Naive thymus-derived CD4-positive, alpha-beta T cell (primary cell): ENCODE measurements around the gene IL9. TPM values are rescaled to one million over a fixed set of nuclear protein-coding genes. Genes with fewer than 3 reads are reported as not detected.

Experiments
- ATAC-seq: fragments of 150-1000 bp; cut with Tn5 transposase; 2 replicates; pipeline ENCODE4 v1.10.0; 2021; ENCODE audit warnings: mild to moderate bottlenecking, moderate library complexity
- CTCF ChIA-PET: fragments of 350-600 bp; sonication (Branson Sonifier 250); formaldehyde crosslinking; loops from one replicate; lab custom pipeline; 2021; ENCODE audit warnings: antibody characterized with exemption; lab: Charles Lee
- POLR2A ChIA-PET: fragments of 350-600 bp; sonication (Branson Sonifier 250); formaldehyde crosslinking; loops from one replicate; lab custom pipeline; 2021; ENCODE audit warnings: antibody characterized with exemption, inconsistent platforms; lab: Charles Lee
- DNase-seq, 9 donors: peaks; one replicate each; pipeline versions ENCODE4 v3.0.0 to v3.0.0-alpha.2; 2020 to 2022; ENCODE audit warnings: mixed read lengths in 1 of 9
- H3K27ac ChIP-seq: one replicate; pipeline ENCODE4 v1.7.0; 2013; ENCODE audit warnings: mild to moderate bottlenecking, low read depth, low read length, moderate library complexity
- H3K27me3 ChIP-seq, 2 donors: one replicate each; pipeline ENCODE4 v1.7.0; 2013; ENCODE audit warnings: low read length in 2 of 2, mild to moderate bottlenecking in 2 of 2, moderate library complexity in 2 of 2; ENCODE audit not compliant: control insufficient read depth in 2 of 2, insufficient read depth in 2 of 2
- H3K36me3 ChIP-seq, 3 experiments: 1 replicate in 2 of 3; 2 replicates in 1 of 3; pipeline ENCODE4 v1.7.0; 2013; ENCODE audit warnings: low read length in 3 of 3, mild to moderate bottlenecking in 3 of 3, moderate library complexity in 1 of 3; ENCODE audit not compliant: insufficient read depth in 3 of 3, control insufficient read depth in 2 of 3
- H3K4me1 ChIP-seq, 2 donors: one replicate each; pipeline ENCODE4 v1.7.0; 2013; ENCODE audit warnings: low read length in 2 of 2, mild to moderate bottlenecking in 2 of 2, moderate library complexity in 1 of 2; ENCODE audit not compliant: control insufficient read depth in 2 of 2, insufficient read depth in 2 of 2
- H3K4me3 ChIP-seq: 2 replicates; pipeline ENCODE4 v1.7.0; 2013; ENCODE audit warnings: mild to moderate bottlenecking, low read length
- H3K9me3 ChIP-seq, 3 experiments: 1 replicate in 2 of 3; 2 replicates in 1 of 3; pipeline ENCODE4 v1.7.0; 2013; ENCODE audit warnings: low read length in 3 of 3; ENCODE audit not compliant: control insufficient read depth in 2 of 3
- H3K27ac Mint-ChIP-seq, 9 donors: one replicate each; pipeline ENCODE4 v1.8.0; 2020 to 2022; ENCODE audit warnings: mixed read lengths in 9 of 9, mild to moderate bottlenecking in 8 of 9, moderate library complexity in 5 of 9, inconsistent platforms in 2 of 9
- H3K27me3 Mint-ChIP-seq, 5 donors: one replicate each; pipeline ENCODE4 v1.8.0; 2021 to 2022; ENCODE audit warnings: mixed read lengths in 5 of 5, mild to moderate bottlenecking in 1 of 5
- H3K36me3 Mint-ChIP-seq, 5 donors: one replicate each; pipeline ENCODE4 v1.8.0; 2020 to 2022; ENCODE audit warnings: mixed read lengths in 5 of 5, mild to moderate bottlenecking in 3 of 5, inconsistent platforms in 1 of 5
- H3K4me1 Mint-ChIP-seq, 7 donors: one replicate each; pipeline ENCODE4 v1.8.0; 2020 to 2022; ENCODE audit warnings: mixed read lengths in 7 of 7, mild to moderate bottlenecking in 3 of 7, inconsistent platforms in 1 of 7
- H3K4me3 Mint-ChIP-seq, 10 donors: one replicate each; pipeline ENCODE4 v1.8.0; 2020 to 2022; ENCODE audit warnings: mild to moderate bottlenecking in 10 of 10, mixed read lengths in 10 of 10, moderate library complexity in 6 of 10, inconsistent platforms in 2 of 10
- H3K9me3 Mint-ChIP-seq, 11 donors: one replicate each; pipeline ENCODE4 v1.8.0; 2020 to 2022; ENCODE audit warnings: mixed read lengths in 11 of 11, mild to moderate bottlenecking in 4 of 11, inconsistent platforms in 1 of 11, moderate library complexity in 1 of 11
- intact Hi-C, 2 donors: fragments of 100-400 bp; cut with micrococcal nuclease; formaldehyde crosslinking; loops; one replicate each; pipeline ENCODE4 v1.15.1; 2023
- polyA plus RNA-seq, 2 donors: library from polyadenylated mRNA; unstranded; fragments of 300-500 nt; fragmentation: Illumina TruSeq; gene quantifications; one replicate each; pipeline ENCODE4 v1.2.3, GENCODE V29; 2021
- total RNA-seq, 6 experiments: library from RNA in 5 of 6; stranded (reverse) in 5 of 6; gene quantifications; 1 replicate in 5 of 6; 2 replicates in 1 of 6; pipeline ENCODE4 v1.2.3 and lab custom pipeline; 2021 to 2026

IL9 gene
- total and polyA plus RNA-seq, 7 experiments from 2014 or later, result 0.70 TPM; not detected in 6

DNA sequence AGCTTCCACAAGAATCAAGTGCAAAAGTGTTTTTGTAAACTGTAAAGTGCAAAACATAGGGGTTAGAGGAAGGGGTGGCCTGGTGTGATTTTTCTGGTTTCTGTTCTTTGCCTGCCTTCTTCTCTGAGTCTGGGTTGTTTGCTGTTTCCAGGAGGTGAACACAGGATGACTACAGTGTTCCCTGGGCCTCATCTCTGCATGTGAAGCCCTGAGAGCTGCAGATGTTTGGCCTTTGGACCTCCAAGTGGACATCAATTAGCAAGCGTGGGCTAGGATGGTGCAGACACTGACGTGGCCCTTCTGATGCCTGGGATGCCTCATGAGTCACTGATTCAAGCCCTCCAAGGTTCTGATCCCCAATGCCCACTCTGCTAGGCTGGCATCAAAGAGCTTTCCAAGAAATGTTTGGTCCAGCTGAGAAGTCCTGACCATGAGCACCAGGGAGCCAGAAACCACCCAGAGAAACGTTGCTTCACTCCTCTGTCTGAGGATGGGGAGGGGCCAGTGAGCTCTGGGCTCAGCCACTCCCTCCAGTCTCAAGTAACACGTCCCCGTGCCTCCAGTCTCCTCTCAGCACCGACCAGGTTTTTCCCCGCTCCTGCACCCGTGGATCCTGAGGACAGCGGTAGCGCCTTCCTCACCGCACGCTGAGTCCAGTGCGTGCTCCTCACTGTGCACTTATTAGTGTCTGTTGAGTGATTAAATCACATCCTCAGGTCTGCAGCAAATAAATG lies 7.6 kb downstream of the IL9 start:
- no peaks in the 10 kb centered on the region for H3K36me3 Mint-ChIP-seq
- H3K4me1 ChIP-seq, result no peaks in the 10 kb centered on the region
- peak overlapping the region in 8 of 10 donors; percentile 23 to 64 (median 37) for H3K4me3 Mint-ChIP-seq
- peaks cover 7 to 18% (median 15%) of the 10 kb centered on the region in 5 donors for H3K27me3 Mint-ChIP-seq
- H3K9me3 ChIP-seq, result no peaks in the 10 kb centered on the region
- H3K27ac Mint-ChIP-seq, result no peak overlapping the region
- intact Hi-C loops, result loop anchor here (1.0 to 10.0 kb wide), 5 partner anchors 174 to 537 kb away; no protein-coding TSS in a partner anchor
- no peak overlapping the region for H3K27ac ChIP-seq
- H3K27me3 ChIP-seq, result no peaks in the 10 kb centered on the region
- no peaks in the 10 kb centered on the region for H3K9me3 Mint-ChIP-seq
- CTCF ChIA-PET, result no interaction called here
- peaks cover 0 to 9% (median 7%) of the 10 kb centered on the region in 7 donors for H3K4me1 Mint-ChIP-seq
- ATAC-seq, result no peak
- H3K4me3 ChIP-seq, result no peak overlapping the region
- POLR2A ChIA-PET, result no interaction called here
- DNase-seq, result no peak
- no peaks in the 10 kb centered on the region for H3K36me3 ChIP-seq

GRCh38 chr5:135887447-135887864 lies 8.2 kb downstream of the IL9 start:
- DNase-seq (peak; percentile 14 to 57 (median 42)), ATAC-seq (peak; percentile 86)
- no peaks in the 10 kb centered on the region for H3K36me3 ChIP-seq
- no peak overlapping the region for H3K27ac Mint-ChIP-seq
- no peaks in the 10 kb centered on the region for H3K9me3 ChIP-seq
- no peaks in the 10 kb centered on the region for H3K4me1 ChIP-seq
- H3K4me3 Mint-ChIP-seq, result peak overlapping the region in 7 of 10 donors; percentile 31 to 64 (median 39)
- no peaks in the 10 kb centered on the region for H3K9me3 Mint-ChIP-seq
- POLR2A ChIA-PET, result no interaction called here
- no peak overlapping the region for H3K27ac ChIP-seq
- H3K4me1 Mint-ChIP-seq, result peaks cover 0 to 9% (median 7%) of the 10 kb centered on the region in 7 donors
- no peaks in the 10 kb centered on the region for H3K27me3 ChIP-seq
- CTCF ChIA-PET, result no interaction called here
- intact Hi-C loops, result loop anchor here (1.0 to 10.0 kb wide), 5 partner anchors 175 to 537 kb away; no protein-coding TSS in a partner anchor
- H3K4me3 ChIP-seq, result no peak overlapping the region
- peaks cover 7 to 21% (median 16%) of the 10 kb centered on the region in 5 donors for H3K27me3 Mint-ChIP-seq
- no peaks in the 10 kb centered on the region for H3K36me3 Mint-ChIP-seq

DNA sequence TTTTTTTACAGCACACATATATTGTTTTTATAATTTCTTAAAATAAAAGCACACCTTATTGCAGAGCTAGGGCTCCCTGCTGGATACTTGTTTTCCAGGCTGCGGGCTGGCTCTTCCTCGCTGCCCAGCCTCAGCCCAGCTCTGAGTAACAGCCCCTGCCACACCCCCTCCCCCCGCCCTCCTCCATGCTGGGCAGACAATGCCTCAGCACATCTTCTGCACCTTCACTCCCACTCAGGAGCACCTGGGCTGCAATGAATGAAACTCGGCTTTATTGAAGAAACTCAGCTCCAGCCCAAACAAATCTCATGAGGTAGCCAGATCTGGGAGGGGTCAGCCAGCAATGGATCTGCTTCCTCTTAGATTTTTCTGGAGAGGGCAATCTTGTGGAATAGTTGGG lies 9.5 kb downstream of the IL9 start:
- peaks cover 0 to 2% (median 0%) of the 10 kb centered on the region in 11 donors for H3K9me3 Mint-ChIP-seq
- CTCF ChIA-PET, result no interaction called here

GRCh38 chr5:135885031-135885430 lies 10.6 kb downstream of the IL9 start:
- no peak for ATAC-seq
- Mint-ChIP-seq H3K27ac (no peak overlapping the region), H3K36me3 (no peaks in the 10 kb centered on the region), H3K9me3 (peaks cover 0 to 2% (median 0%) of the 10 kb centered on the region in 11 donors), H3K4me1 (peaks cover 0 to 9% (median 5%) of the 10 kb centered on the region in 7 donors), H3K27me3 (peaks cover 7 to 32% (median 18%) of the 10 kb centered on the region in 5 donors), H3K4me3 (no peak overlapping the region)
- H3K36me3 ChIP-seq, result no peaks in the 10 kb centered on the region
- H3K27me3 ChIP-seq, result no peaks in the 10 kb centered on the region
- ChIA-PET CTCF (interaction anchor here (0.6 kb wide), 1 partner anchor 13 kb away, joined by 3 read pairs; no protein-coding TSS in a partner anchor), POLR2A (no interaction called here)
- no peak overlapping the region for H3K27ac ChIP-seq
- DNase-seq, result no peak
- no peaks in the 10 kb centered on the region for H3K4me1 ChIP-seq
- intact Hi-C loops, result loop anchor here (5.0 to 10.0 kb wide), 2 partner anchors 177 to 540 kb away; no protein-coding TSS in a partner anchor
- H3K4me3 ChIP-seq, result no peak overlapping the region
- no peaks in the 10 kb centered on the region for H3K9me3 ChIP-seq

More for the DNA sequence above, 9.5 kb downstream of the IL9 start:
- intact Hi-C loops, result loop anchor here (5.0 to 10.0 kb wide), 2 partner anchors 176 to 539 kb away; no protein-coding TSS in a partner anchor
- H3K27ac Mint-ChIP-seq, result no peak overlapping the region
- H3K4me3 Mint-ChIP-seq, result no peak overlapping the region
- H3K36me3 ChIP-seq, result no peaks in the 10 kb centered on the region
- H3K4me3 ChIP-seq, result no peak overlapping the region
- no peaks in the 10 kb centered on the region for H3K4me1 ChIP-seq
- DNase-seq, result no peak
- no peak for ATAC-seq
- H3K36me3 Mint-ChIP-seq, result no peaks in the 10 kb centered on the region
- POLR2A ChIA-PET, result no interaction called here
- H3K27me3 Mint-ChIP-seq, result peaks cover 8 to 22% (median 11%) of the 10 kb centered on the region in 5 donors
- no peaks in the 10 kb centered on the region for H3K27me3 ChIP-seq
- H3K9me3 ChIP-seq, result no peaks in the 10 kb centered on the region
- H3K4me1 Mint-ChIP-seq, result peaks cover 0 to 9% (median 7%) of the 10 kb centered on the region in 7 donors
- no peak overlapping the region for H3K27ac ChIP-seq

GRCh38 chr5:135883441-135883840 lies 12.2 kb downstream of the IL9 start:
- intact Hi-C loops, result loop anchor here in 1 of 2 donors (10.0 kb wide), 1 partner anchor 541 kb away; no protein-coding TSS in a partner anchor
- POLR2A ChIA-PET, result no interaction called here

DNA sequence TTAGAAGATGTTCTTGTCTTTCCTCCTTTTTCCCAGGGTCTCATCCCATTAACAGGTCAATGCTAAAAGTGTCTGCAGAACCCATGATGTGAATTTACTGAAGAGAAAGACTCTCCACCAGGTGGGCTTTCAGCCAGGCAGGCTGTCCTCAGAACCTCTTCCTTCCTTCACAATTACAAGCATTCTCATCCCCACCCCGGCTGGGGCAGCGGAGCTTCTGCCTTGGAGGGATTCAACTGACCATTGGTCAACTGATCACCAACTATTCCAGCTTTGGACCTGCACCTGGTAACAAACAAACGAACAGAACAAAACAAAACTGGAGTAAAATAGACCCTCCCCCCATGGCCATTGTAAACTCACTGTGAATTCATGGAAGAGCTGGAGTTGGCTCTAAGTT lies 12.6 kb downstream of the IL9 start:
- peaks cover 0 to 38% (median 22%) of the 10 kb centered on the region in 5 donors for H3K27me3 Mint-ChIP-seq
- ATAC-seq, result no peak
- CTCF ChIA-PET, result no interaction called here

More at GRCh38 chr5:135883441-135883840, 12.2 kb downstream of the IL9 start:
- Mint-ChIP-seq H3K36me3 (no peaks in the 10 kb centered on the region), H3K27ac (no peak overlapping the region), H3K27me3 (peaks cover 0 to 38% (median 22%) of the 10 kb centered on the region in 5 donors), H3K4me1 (peaks cover 0 to 9% (median 5%) of the 10 kb centered on the region in 7 donors), H3K9me3 (peaks cover 0 to 2% (median 0%) of the 10 kb centered on the region in 11 donors), H3K4me3 (no peak overlapping the region)
- Histone ChIP-seq H3K36me3 (no peaks in the 10 kb centered on the region), H3K4me3 (no peak overlapping the region), H3K4me1 (no peaks in the 10 kb centered on the region), H3K9me3 (no peaks in the 10 kb centered on the region), H3K27me3 (no peaks in the 10 kb centered on the region), H3K27ac (no peak overlapping the region)
- ATAC-seq (no peak), DNase-seq (no peak)
- CTCF ChIA-PET, result no interaction called here

More for the DNA sequence above, 12.6 kb downstream of the IL9 start:
- Mint-ChIP-seq H3K9me3 (peaks cover 0 to 2% (median 0%) of the 10 kb centered on the region in 11 donors), H3K4me1 (peaks cover 0 to 9% (median 5%) of the 10 kb centered on the region in 7 donors), H3K27ac (no peak overlapping the region), H3K4me3 (no peak overlapping the region), H3K36me3 (no peaks in the 10 kb centered on the region)
- POLR2A ChIA-PET, result no interaction called here
- H3K4me3 ChIP-seq, result no peak overlapping the region
- intact Hi-C loops, result loop anchor here in 1 of 2 donors (10.0 kb wide), 1 partner anchor 542 kb away; no protein-coding TSS in a partner anchor
- no peak for DNase-seq
- no peaks in the 10 kb centered on the region for H3K36me3 ChIP-seq
- H3K27ac ChIP-seq, result no peak overlapping the region
- no peaks in the 10 kb centered on the region for H3K27me3 ChIP-seq
- no peaks in the 10 kb centered on the region for H3K4me1 ChIP-seq
- H3K9me3 ChIP-seq, result no peaks in the 10 kb centered on the region
